Neural progenitor cell (in vitro differentiated cells): Measurements from ENCODE around the gene MC3R. TPM values are rescaled to one million over a fixed set of nuclear protein-coding genes. Genes with fewer than 3 reads are reported as not detected.

Experiments used
- DNase-seq: peaks from one replicate; pipeline ENCODE4 v3.0.0-alpha.2; 2016; ENCODE audit warnings: low spot score
- H2AFZ ChIP-seq: fragments of 200-600 bp; sonication (generic); replicated peaks from 2 replicates; pipeline ENCODE4 v1.6.1; 2016; ENCODE audit warnings: antibody characterized with exemption
- H3F3A ChIP-seq: fragments of 200-600 bp; sonication (generic); 2 replicates; pipeline ENCODE4 v1.6.1; 2016; ENCODE audit warnings: antibody characterized with exemption, low read depth
- H3K27ac ChIP-seq: fragments of 200-600 bp; sonication (generic); 2 replicates; pipeline ENCODE4 v1.5.1; 2016; ENCODE audit warnings: mild to moderate bottlenecking
- H3K27me3 ChIP-seq: fragments of 200-600 bp; sonication (generic); 2 replicates; pipeline ENCODE4 v1.6.1; 2016; ENCODE audit warnings: mild to moderate bottlenecking, moderate library complexity
- H3K36me3 ChIP-seq: fragments of 200-600 bp; sonication (generic); 2 replicates; pipeline ENCODE4 v1.5.1; 2016
- H3K4me1 ChIP-seq: fragments of 200-600 bp; sonication (generic); 2 replicates; pipeline ENCODE4 v1.6.1; 2016; ENCODE audit warnings: mixed run types
- H3K4me2 ChIP-seq: fragments of 200-600 bp; sonication (generic); 2 replicates; pipeline ENCODE4 v1.6.1; 2016
- H3K4me3 ChIP-seq: fragments of 200-600 bp; sonication (generic); 2 replicates; pipeline ENCODE4 v1.5.1; 2016
- H3K79me2 ChIP-seq: fragments of 200-600 bp; sonication (generic); 2 replicates; pipeline ENCODE4 v1.6.1; 2016; ENCODE audit warnings: low read depth
- H3K9ac ChIP-seq: fragments of 200-600 bp; sonication (generic); 2 replicates; pipeline ENCODE4 v1.6.1; 2016
- H3K9me3 ChIP-seq: fragments of 200-600 bp; sonication (generic); 2 replicates; pipeline ENCODE4 v1.5.1; 2016; ENCODE audit warnings: low read depth
- H4K20me1 ChIP-seq: fragments of 200-600 bp; sonication (generic); 2 replicates; pipeline ENCODE4 v1.6.1; 2016; ENCODE audit warnings: low read depth
- H3K27ac Mint-ChIP-seq: 3 replicates; pipeline ENCODE4 v1.8.0; 2021; ENCODE audit warnings: mixed read lengths
- H3K27me3 Mint-ChIP-seq: 2 replicates; pipeline ENCODE4 v1.8.0; 2022; ENCODE audit warnings: low read depth, mild to moderate bottlenecking, inconsistent platforms, moderate library complexity, mixed read lengths; ENCODE audit not compliant: insufficient read depth
- H3K36me3 Mint-ChIP-seq: 3 replicates; pipeline ENCODE4 v1.8.0; 2021; ENCODE audit warnings: mixed read lengths
- H3K4me1 Mint-ChIP-seq: 3 replicates; pipeline ENCODE4 v1.8.0; 2021; ENCODE audit warnings: mixed read lengths
- H3K4me3 Mint-ChIP-seq: 3 replicates; pipeline ENCODE4 v1.8.0; 2021; ENCODE audit warnings: mild to moderate bottlenecking, moderate library complexity, mixed read lengths
- H3K9me3 Mint-ChIP-seq: 3 replicates; pipeline ENCODE4 v1.8.0; 2020; ENCODE audit warnings: mixed read lengths
- CTCF ChIP-seq: fragments of 200-600 bp; sonication (generic); IDR thresholded peaks from 2 replicates; pipeline ENCODE4 v1.5.1; 2017; ENCODE audit warnings: antibody characterized with exemption, mild to moderate bottlenecking
- EZH2 ChIP-seq: fragments of 200-600 bp; sonication (generic); IDR thresholded peaks from 2 replicates; pipeline ENCODE4 v1.6.1; 2017; ENCODE audit warnings: antibody characterized with exemption, mild to moderate bottlenecking, moderate library complexity
- EZH2phosphoT487 ChIP-seq: fragments of 200-600 bp; sonication (generic); IDR thresholded peaks from 2 replicates; pipeline ENCODE4 v1.6.1; 2017; ENCODE audit warnings: antibody characterized with exemption
- total RNA-seq: library from RNA; depleted of rRNA; stranded (reverse); fragments of >200 nt; gene quantifications from 2 replicates; pipeline ENCODE4 v1.2.3, GENCODE V29; 2015; ENCODE audit warnings: low replicate concordance

Gene MC3R
- total RNA-seq, 1 donor from 2014 or later = not detected

GRCh38 chr20:56278196-56278595 lies 29.7 kb downstream of the MC3R start:
- no peak overlapping the region for H3K4me3 Mint-ChIP-seq
- H3F3A ChIP-seq = no peaks in the 10 kb centered on the region
- no peaks in the 10 kb centered on the region for H4K20me1 ChIP-seq
- H3K9ac ChIP-seq = no peak overlapping the region
- H3K9me3 Mint-ChIP-seq = peaks cover 8% of the 10 kb centered on the region
- H3K27ac ChIP-seq = no peak overlapping the region
- no peak for TF ChIP-seq EZH2phosphoT487
- no peak for TF ChIP-seq CTCF
- no peak for TF ChIP-seq EZH2
- H2AFZ ChIP-seq = no peak overlapping the region
- H3K9me3 ChIP-seq = peaks cover 4% of the 10 kb centered on the region
- no peak for DNase-seq
- no peaks in the 10 kb centered on the region for H3K4me1 ChIP-seq
- H3K27me3 ChIP-seq = no peaks in the 10 kb centered on the region
- H3K36me3 Mint-ChIP-seq = no peaks in the 10 kb centered on the region
- no peaks in the 10 kb centered on the region for H3K4me1 Mint-ChIP-seq
- H3K4me3 ChIP-seq = no peak overlapping the region
- no peak overlapping the region for H3K4me2 ChIP-seq
- no peaks in the 10 kb centered on the region for H3K79me2 ChIP-seq
- peaks cover 5% of the 10 kb centered on the region for H3K27me3 Mint-ChIP-seq
- no peaks in the 10 kb centered on the region for H3K36me3 ChIP-seq
- H3K27ac Mint-ChIP-seq = no peak overlapping the region

GRCh38 chr20:56285496-56285895 lies 37.0 kb downstream of the MC3R start:
- TF ChIP-seq EZH2phosphoT487 = no peak
- no peak for TF ChIP-seq EZH2
- no peak for TF ChIP-seq CTCF

DNA sequence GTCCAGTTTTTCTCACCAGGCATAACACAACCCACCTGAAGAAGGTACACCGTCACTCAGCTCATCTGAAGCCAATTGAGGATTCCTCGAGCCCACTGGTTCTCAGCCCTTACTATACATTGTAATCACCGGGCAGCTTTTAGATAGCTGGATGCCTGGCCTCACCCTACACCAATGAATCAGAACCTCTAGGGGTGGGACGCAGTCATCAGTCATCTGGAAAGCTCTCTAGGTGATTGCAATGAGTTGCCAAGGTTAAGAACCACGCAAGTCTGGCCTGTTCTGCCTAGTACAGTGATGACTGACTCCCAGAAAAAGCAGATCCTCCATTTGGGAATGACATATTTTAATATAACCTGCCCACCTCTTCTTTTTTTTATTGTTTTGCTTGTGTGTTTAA lies 41.1 kb downstream of the MC3R start:
- no peak overlapping the region for H2AFZ ChIP-seq
- H3K9ac ChIP-seq = no peak overlapping the region
- H3K79me2 ChIP-seq = no peaks in the 10 kb centered on the region
- H3K27ac ChIP-seq = no peak overlapping the region
- TF ChIP-seq CTCF (no peak), EZH2 (no peak), EZH2phosphoT487 (no peak)
- H3K4me2 ChIP-seq = no peak overlapping the region
- no peaks in the 10 kb centered on the region for H4K20me1 ChIP-seq
- Mint-ChIP-seq H3K36me3 (no peaks in the 10 kb centered on the region), H3K27me3 (peaks cover 3% of the 10 kb centered on the region), H3K4me1 (no peaks in the 10 kb centered on the region), H3K27ac (no peak overlapping the region), H3K4me3 (no peak overlapping the region), H3K9me3 (peaks cover 3% of the 10 kb centered on the region)
- no peaks in the 10 kb centered on the region for H3K4me1 ChIP-seq
- no peaks in the 10 kb centered on the region for H3F3A ChIP-seq
- no peaks in the 10 kb centered on the region for H3K27me3 ChIP-seq
- H3K9me3 ChIP-seq = peaks cover 13% of the 10 kb centered on the region
- no peak for DNase-seq
- no peaks in the 10 kb centered on the region for H3K36me3 ChIP-seq
- H3K4me3 ChIP-seq = no peak overlapping the region

More at GRCh38 chr20:56285496-56285895, 37.0 kb downstream of the MC3R start:
- peaks cover 20% of the 10 kb centered on the region for H3K9me3 ChIP-seq
- no peak overlapping the region for H3K4me3 ChIP-seq
- H3K79me2 ChIP-seq = no peaks in the 10 kb centered on the region
- Mint-ChIP-seq H3K4me1 (no peaks in the 10 kb centered on the region), H3K9me3 (peaks cover 6% of the 10 kb centered on the region), H3K36me3 (no peaks in the 10 kb centered on the region), H3K4me3 (no peak overlapping the region), H3K27me3 (peaks cover 3% of the 10 kb centered on the region), H3K27ac (no peak overlapping the region)
- H3K4me1 ChIP-seq = no peaks in the 10 kb centered on the region
- H4K20me1 ChIP-seq = no peaks in the 10 kb centered on the region
- no peak for DNase-seq
- H3K27ac ChIP-seq = no peak overlapping the region
- H3F3A ChIP-seq = peaks cover 4% of the 10 kb centered on the region
- H2AFZ ChIP-seq = no peak overlapping the region
- H3K9ac ChIP-seq = no peak overlapping the region
- H3K36me3 ChIP-seq = no peaks in the 10 kb centered on the region
- H3K4me2 ChIP-seq = no peak overlapping the region
- H3K27me3 ChIP-seq = no peaks in the 10 kb centered on the region

DNA sequence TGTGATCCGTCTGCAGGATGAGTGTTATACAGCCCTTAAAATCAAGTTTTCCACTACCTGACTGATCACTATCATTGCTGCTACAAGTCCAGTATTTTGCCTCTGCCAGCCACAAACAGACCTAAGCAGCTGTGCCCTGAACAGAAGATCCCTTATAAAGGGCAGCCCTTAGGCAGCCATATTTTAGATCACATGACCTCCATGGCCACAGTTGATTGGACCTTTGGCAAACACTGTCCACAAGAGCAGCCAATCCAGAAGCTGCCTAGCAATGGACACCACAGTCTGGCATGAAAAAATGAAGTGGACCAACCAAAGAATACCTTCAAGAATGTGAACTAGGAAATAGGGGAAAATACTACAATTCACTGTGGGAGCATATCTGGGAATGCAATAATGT lies 50.8 kb downstream of the MC3R start:
- Histone ChIP-seq H3K4me2 (no peak overlapping the region), H2AFZ (no peak overlapping the region), H3K9ac (no peak overlapping the region), H3K36me3 (no peaks in the 10 kb centered on the region), H3K79me2 (no peaks in the 10 kb centered on the region), H3F3A (no peaks in the 10 kb centered on the region), H3K27ac (no peak overlapping the region), H3K9me3 (peaks cover 4% of the 10 kb centered on the region), H4K20me1 (no peaks in the 10 kb centered on the region), H3K27me3 (no peaks in the 10 kb centered on the region), H3K4me1 (no peaks in the 10 kb centered on the region), H3K4me3 (no peak overlapping the region)
- TF ChIP-seq CTCF = no peak
- TF ChIP-seq EZH2phosphoT487 = no peak
- no peak for TF ChIP-seq EZH2
- Mint-ChIP-seq H3K4me3 (no peak overlapping the region), H3K27ac (no peak overlapping the region), H3K27me3 (peaks cover 6% of the 10 kb centered on the region), H3K9me3 (peaks cover 2% of the 10 kb centered on the region), H3K36me3 (no peaks in the 10 kb centered on the region), H3K4me1 (no peaks in the 10 kb centered on the region)
- no peak for DNase-seq
